Neural progenitor cell (in vitro differentiated cells): Measurements from ENCODE around the gene ERICH2. TPM values are rescaled to one million over a fixed set of nuclear protein-coding genes. Genes with fewer than 3 reads are reported as not detected.

Experiments used
- DNase-seq: peaks from one replicate; pipeline ENCODE4 v3.0.0-alpha.2; 2016; ENCODE audit warnings: low spot score
- H2AFZ ChIP-seq: fragments of 200-600 bp; sonication (generic); replicated peaks from 2 replicates; pipeline ENCODE4 v1.6.1; 2016; ENCODE audit warnings: antibody characterized with exemption
- H3F3A ChIP-seq: fragments of 200-600 bp; sonication (generic); 2 replicates; pipeline ENCODE4 v1.6.1; 2016; ENCODE audit warnings: antibody characterized with exemption, low read depth
- H3K27ac ChIP-seq: fragments of 200-600 bp; sonication (generic); 2 replicates; pipeline ENCODE4 v1.5.1; 2016; ENCODE audit warnings: mild to moderate bottlenecking
- H3K27me3 ChIP-seq: fragments of 200-600 bp; sonication (generic); 2 replicates; pipeline ENCODE4 v1.6.1; 2016; ENCODE audit warnings: mild to moderate bottlenecking, moderate library complexity
- H3K36me3 ChIP-seq: fragments of 200-600 bp; sonication (generic); 2 replicates; pipeline ENCODE4 v1.5.1; 2016
- H3K4me1 ChIP-seq: fragments of 200-600 bp; sonication (generic); 2 replicates; pipeline ENCODE4 v1.6.1; 2016; ENCODE audit warnings: mixed run types
- H3K4me2 ChIP-seq: fragments of 200-600 bp; sonication (generic); 2 replicates; pipeline ENCODE4 v1.6.1; 2016
- H3K4me3 ChIP-seq: fragments of 200-600 bp; sonication (generic); 2 replicates; pipeline ENCODE4 v1.5.1; 2016
- H3K79me2 ChIP-seq: fragments of 200-600 bp; sonication (generic); 2 replicates; pipeline ENCODE4 v1.6.1; 2016; ENCODE audit warnings: low read depth
- H3K9ac ChIP-seq: fragments of 200-600 bp; sonication (generic); 2 replicates; pipeline ENCODE4 v1.6.1; 2016
- H3K9me3 ChIP-seq: fragments of 200-600 bp; sonication (generic); 2 replicates; pipeline ENCODE4 v1.5.1; 2016; ENCODE audit warnings: low read depth
- H4K20me1 ChIP-seq: fragments of 200-600 bp; sonication (generic); 2 replicates; pipeline ENCODE4 v1.6.1; 2016; ENCODE audit warnings: low read depth
- H3K27ac Mint-ChIP-seq: 3 replicates; pipeline ENCODE4 v1.8.0; 2021; ENCODE audit warnings: mixed read lengths
- H3K27me3 Mint-ChIP-seq: 2 replicates; pipeline ENCODE4 v1.8.0; 2022; ENCODE audit warnings: low read depth, mild to moderate bottlenecking, inconsistent platforms, moderate library complexity, mixed read lengths; ENCODE audit not compliant: insufficient read depth
- H3K36me3 Mint-ChIP-seq: 3 replicates; pipeline ENCODE4 v1.8.0; 2021; ENCODE audit warnings: mixed read lengths
- H3K4me1 Mint-ChIP-seq: 3 replicates; pipeline ENCODE4 v1.8.0; 2021; ENCODE audit warnings: mixed read lengths
- H3K4me3 Mint-ChIP-seq: 3 replicates; pipeline ENCODE4 v1.8.0; 2021; ENCODE audit warnings: mild to moderate bottlenecking, moderate library complexity, mixed read lengths
- H3K9me3 Mint-ChIP-seq: 3 replicates; pipeline ENCODE4 v1.8.0; 2020; ENCODE audit warnings: mixed read lengths
- EZH2 ChIP-seq: fragments of 200-600 bp; sonication (generic); IDR thresholded peaks from 2 replicates; pipeline ENCODE4 v1.6.1; 2017; ENCODE audit warnings: antibody characterized with exemption, mild to moderate bottlenecking, moderate library complexity
- EZH2phosphoT487 ChIP-seq: fragments of 200-600 bp; sonication (generic); IDR thresholded peaks from 2 replicates; pipeline ENCODE4 v1.6.1; 2017; ENCODE audit warnings: antibody characterized with exemption
- total RNA-seq: library from RNA; depleted of rRNA; stranded (reverse); fragments of >200 nt; gene quantifications from 2 replicates; pipeline ENCODE4 v1.2.3, GENCODE V29; 2015; ENCODE audit warnings: low replicate concordance
- TF ChIP-seq, protein P1 (sequence below): fragments of 200-600 bp; sonication (generic); IDR thresholded peaks from 2 replicates; pipeline ENCODE4 v1.5.1; 2017; ENCODE audit warnings: antibody characterized with exemption, mild to moderate bottlenecking

Gene ERICH2
- total RNA-seq, 1 donor from 2014 or later, result 2.7 TPM

GRCh38 chr2:170823088-170823897 is 53.1 kb downstream of the ERICH2 start:
- no peak overlapping the region for H3K9ac ChIP-seq
- peaks cover 52% of the 10 kb centered on the region for H3K4me1 ChIP-seq
- H3F3A ChIP-seq, result peaks cover 38% of the 10 kb centered on the region
- H3K79me2 ChIP-seq, result no peaks in the 10 kb centered on the region
- peak overlapping the region; percentile 47 for H3K4me3 ChIP-seq
- peak overlapping the region; percentile 96 for H3K4me2 ChIP-seq
- H3K27me3 ChIP-seq, result peaks cover 95% of the 10 kb centered on the region
- Mint-ChIP-seq H3K27ac (no peak overlapping the region), H3K4me3 (peak overlapping the region; percentile 86), H3K36me3 (peaks cover 3% of the 10 kb centered on the region), H3K27me3 (peaks cover 59% of the 10 kb centered on the region), H3K4me1 (peaks cover 53% of the 10 kb centered on the region), H3K9me3 (no peaks in the 10 kb centered on the region)
- H3K27ac ChIP-seq, result no peak overlapping the region
- TF ChIP-seq EZH2 (no peak), EZH2phosphoT487 (no peak)
- TF ChIP-seq, protein P1, sequence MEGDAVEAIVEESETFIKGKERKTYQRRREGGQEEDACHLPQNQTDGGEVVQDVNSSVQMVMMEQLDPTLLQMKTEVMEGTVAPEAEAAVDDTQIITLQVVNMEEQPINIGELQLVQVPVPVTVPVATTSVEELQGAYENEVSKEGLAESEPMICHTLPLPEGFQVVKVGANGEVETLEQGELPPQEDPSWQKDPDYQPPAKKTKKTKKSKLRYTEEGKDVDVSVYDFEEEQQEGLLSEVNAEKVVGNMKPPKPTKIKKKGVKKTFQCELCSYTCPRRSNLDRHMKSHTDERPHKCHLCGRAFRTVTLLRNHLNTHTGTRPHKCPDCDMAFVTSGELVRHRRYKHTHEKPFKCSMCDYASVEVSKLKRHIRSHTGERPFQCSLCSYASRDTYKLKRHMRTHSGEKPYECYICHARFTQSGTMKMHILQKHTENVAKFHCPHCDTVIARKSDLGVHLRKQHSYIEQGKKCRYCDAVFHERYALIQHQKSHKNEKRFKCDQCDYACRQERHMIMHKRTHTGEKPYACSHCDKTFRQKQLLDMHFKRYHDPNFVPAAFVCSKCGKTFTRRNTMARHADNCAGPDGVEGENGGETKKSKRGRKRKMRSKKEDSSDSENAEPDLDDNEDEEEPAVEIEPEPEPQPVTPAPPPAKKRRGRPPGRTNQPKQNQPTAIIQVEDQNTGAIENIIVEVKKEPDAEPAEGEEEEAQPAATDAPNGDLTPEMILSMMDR, result no peak
- H3K9me3 ChIP-seq, result no peaks in the 10 kb centered on the region
- DNase-seq, result peak; percentile 66
- peaks cover 29% of the 10 kb centered on the region for H4K20me1 ChIP-seq
- peak overlapping the region; percentile 95 for H2AFZ ChIP-seq
- no peaks in the 10 kb centered on the region for H3K36me3 ChIP-seq

GRCh38 chr2:170823898-170824215 is 53.7 kb downstream of the ERICH2 start:
- Histone ChIP-seq H4K20me1 (peaks cover 23% of the 10 kb centered on the region), H3K79me2 (no peaks in the 10 kb centered on the region), H3K4me1 (peaks cover 46% of the 10 kb centered on the region), H3F3A (peaks cover 32% of the 10 kb centered on the region), H3K27me3 (peaks cover 90% of the 10 kb centered on the region), H2AFZ (peak overlapping the region; percentile 95), H3K4me2 (peak overlapping the region; percentile 96), H3K4me3 (peak overlapping the region; percentile 47), H3K9ac (no peak overlapping the region), H3K9me3 (no peaks in the 10 kb centered on the region), H3K36me3 (no peaks in the 10 kb centered on the region), H3K27ac (no peak overlapping the region)
- H3K27ac Mint-ChIP-seq, result no peak overlapping the region
- TF ChIP-seq EZH2phosphoT487 (no peak), EZH2 (no peak)
- TF ChIP-seq, protein P1, result no peak
- peaks cover 47% of the 10 kb centered on the region for H3K4me1 Mint-ChIP-seq
- peaks cover 3% of the 10 kb centered on the region for H3K36me3 Mint-ChIP-seq
- H3K9me3 Mint-ChIP-seq, result no peaks in the 10 kb centered on the region
- no peak for DNase-seq
- peaks cover 53% of the 10 kb centered on the region for H3K27me3 Mint-ChIP-seq
- H3K4me3 Mint-ChIP-seq, result peak overlapping the region; percentile 86

DNA sequence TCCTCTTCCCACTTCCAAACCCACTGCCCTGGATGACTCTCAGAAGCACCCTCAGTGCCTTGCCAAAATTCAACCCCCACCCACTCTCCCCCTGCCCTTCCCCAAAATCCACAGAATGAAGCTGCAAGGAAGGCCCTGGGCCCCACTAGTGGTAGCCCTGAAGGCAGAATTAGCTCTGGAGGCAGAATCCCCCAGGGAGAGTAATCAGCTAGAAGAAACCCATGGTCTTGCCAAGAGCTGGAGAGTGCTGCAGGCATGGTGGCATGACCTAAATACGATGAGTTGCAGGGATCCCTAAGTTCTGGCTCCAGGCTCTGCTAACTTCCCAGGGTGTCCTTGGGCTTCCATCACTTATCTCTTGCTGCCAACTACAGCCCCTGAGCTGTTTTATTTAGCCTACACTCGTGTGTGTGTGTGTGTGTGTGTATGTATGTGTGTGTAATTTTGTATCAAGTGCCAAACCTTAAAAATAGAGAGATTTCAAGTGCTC is 54.4 kb downstream of the ERICH2 start:
- Histone ChIP-seq H3K9me3 (no peaks in the 10 kb centered on the region), H3K27me3 (peaks cover 83% of the 10 kb centered on the region), H3K9ac (no peak overlapping the region), H3K36me3 (no peaks in the 10 kb centered on the region), H3K4me1 (peaks cover 39% of the 10 kb centered on the region), H3K27ac (no peak overlapping the region), H2AFZ (no peak overlapping the region), H3K4me2 (no peak overlapping the region), H3K4me3 (no peak overlapping the region), H3K79me2 (no peaks in the 10 kb centered on the region), H3F3A (peaks cover 25% of the 10 kb centered on the region), H4K20me1 (peaks cover 16% of the 10 kb centered on the region)
- Mint-ChIP-seq H3K27me3 (peaks cover 46% of the 10 kb centered on the region), H3K9me3 (no peaks in the 10 kb centered on the region), H3K4me1 (peaks cover 40% of the 10 kb centered on the region), H3K27ac (no peak overlapping the region), H3K36me3 (peaks cover 3% of the 10 kb centered on the region), H3K4me3 (peak overlapping the region; percentile 86)
- no peak for DNase-seq
- TF ChIP-seq, protein P1, result no peak
- TF ChIP-seq EZH2 (no peak), EZH2phosphoT487 (no peak)
